GM18505 (cell line): Measurements from ENCODE around the gene AKIRIN2.

ENCODE experiments used
- ATAC-seq: cut with Tn5 transposase; IDR thresholded peaks from one replicate; pipeline ENCODE4 v1.9.1; 2021; ENCODE audit not compliant: unreplicated experiment
- POLR2A ChIP-seq: IDR thresholded peaks from 4 replicates; pipeline ENCODE4 v1.6.1; 2011; ENCODE audit warnings: borderline replicate concordance; ENCODE audit not compliant: insufficient read depth, insufficient read length; ENCODE audit errors: extremely low read depth

AKIRIN2 gene

GRCh38 chr6:87664921-87665485 is 37.0 kb downstream of the AKIRIN2 start:
- no peak for ATAC-seq
- no peak for TF ChIP-seq POLR2A

GRCh38 chr6:87663434-87663833 is 38.6 kb downstream of the AKIRIN2 start:
- no peak for TF ChIP-seq POLR2A
- ATAC-seq: no peak

GRCh38 chr6:87661503-87661902 is 40.5 kb downstream of the AKIRIN2 start:
- no peak for ATAC-seq
- no peak for TF ChIP-seq POLR2A

GRCh38 chr6:87661016-87661415 is 41.0 kb downstream of the AKIRIN2 start:
- TF ChIP-seq POLR2A: no peak
- ATAC-seq: no peak

GRCh38 chr6:87660226-87660911 is 41.7 kb downstream of the AKIRIN2 start:
- no peak for TF ChIP-seq POLR2A
- no peak for ATAC-seq

- TF ChIP-seq POLR2A: no peak
- no peak for ATAC-seq
Measured at GRCh38 chr6:87658516-87658915, 43.5 kb downstream of the AKIRIN2 start.

GRCh38 chr6:87656857-87657256 is 45.2 kb downstream of the AKIRIN2 start:
- no peak for TF ChIP-seq POLR2A
- peak; percentile 65 for ATAC-seq

- no peak for ATAC-seq
- TF ChIP-seq POLR2A: no peak
Measured at GRCh38 chr6:87655824-87656223, 46.2 kb downstream of the AKIRIN2 start.

- no peak for TF ChIP-seq POLR2A
- no peak for ATAC-seq
Measured at GRCh38 chr6:87654875-87655454, 47.1 kb downstream of the AKIRIN2 start.

- no peak for ATAC-seq
Measured at GRCh38 chr6:87654122-87654521, 47.9 kb downstream of the AKIRIN2 start.

GRCh38 chr6:87653074-87653962 is 48.7 kb downstream of the AKIRIN2 start:
- TF ChIP-seq POLR2A: no peak
- no peak for ATAC-seq

More at GRCh38 chr6:87654122-87654521, 47.9 kb downstream of the AKIRIN2 start:
- TF ChIP-seq POLR2A: no peak

- ATAC-seq: no peak
- TF ChIP-seq POLR2A: no peak
Measured at GRCh38 chr6:87645080-87645479, 57.0 kb downstream of the AKIRIN2 start.

- ATAC-seq: no peak
Measured at GRCh38 chr6:87641065-87641692, 60.9 kb downstream of the AKIRIN2 start.

GRCh38 chr6:87639373-87639772 is 62.7 kb downstream of the AKIRIN2 start:
- no peak for ATAC-seq
- no peak for TF ChIP-seq POLR2A

More at GRCh38 chr6:87641065-87641692, 60.9 kb downstream of the AKIRIN2 start:
- TF ChIP-seq POLR2A: no peak

- TF ChIP-seq POLR2A: no peak
- no peak for ATAC-seq
Measured at GRCh38 chr6:87637106-87637505, 64.9 kb downstream of the AKIRIN2 start.
